GM18868 (cell line): ENCODE data around the gene HMOX2.
A peak's percentile ranks its signal among the peaks of the same experiment; 100 is the strongest.

Source experiments
- ATAC-seq: cut with Tn5 transposase; IDR thresholded peaks from one replicate; pipeline ENCODE4 v1.9.1; 2021; ENCODE audit warnings: mild to moderate bottlenecking, moderate library complexity; ENCODE audit not compliant: unreplicated experiment

HMOX2 gene

DNA sequence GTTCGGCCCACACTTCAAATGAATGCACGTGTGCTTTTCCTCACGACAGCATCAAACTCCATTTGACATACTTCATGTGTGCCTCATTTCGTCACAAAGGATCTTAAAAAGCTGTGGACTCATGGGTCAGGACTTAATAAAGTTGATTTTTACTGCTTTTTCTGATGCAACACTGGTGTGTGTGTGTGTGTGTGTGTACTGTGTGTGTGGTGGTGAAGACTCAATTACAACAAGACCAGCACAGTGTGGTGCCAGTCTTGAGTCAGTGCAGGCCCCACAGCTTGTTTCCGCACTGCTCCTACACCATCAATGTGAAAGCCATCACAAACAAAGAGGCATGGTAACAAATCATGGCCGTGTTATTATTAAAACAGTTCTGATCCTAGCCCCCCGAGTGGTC lies 44.7 kb downstream of the HMOX2 start:
- no peak for ATAC-seq

GRCh38 chr16:4522051-4522581 lies 45.9 kb downstream of the HMOX2 start:
- ATAC-seq, result no peak

DNA sequence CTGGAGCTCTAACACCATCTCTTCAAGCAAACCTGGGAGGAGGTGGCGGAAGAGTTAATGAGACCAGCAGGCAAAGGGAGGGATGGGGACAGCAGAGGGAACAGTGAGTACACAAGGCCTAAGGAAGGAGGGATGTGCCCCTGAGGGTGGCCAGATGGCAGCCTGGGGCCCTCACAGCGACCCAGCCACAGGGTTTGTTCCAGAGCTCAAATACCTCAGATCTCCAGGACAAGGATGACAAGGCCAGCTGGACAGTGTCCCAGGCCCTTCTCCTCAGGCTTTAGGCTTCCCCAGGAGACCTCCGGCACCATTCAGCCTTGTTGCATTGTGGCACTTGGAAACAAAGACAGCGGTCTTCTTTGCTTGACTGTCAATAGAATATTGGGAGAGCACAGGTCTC lies 47.5 kb downstream of the HMOX2 start:
- no peak for ATAC-seq

- ATAC-seq, result no peak
Observed at GRCh38 chr16:4524571-4524970, 48.4 kb downstream of the HMOX2 start.

GRCh38 chr16:4525069-4525468 lies 48.9 kb downstream of the HMOX2 start:
- no peak for ATAC-seq

DNA sequence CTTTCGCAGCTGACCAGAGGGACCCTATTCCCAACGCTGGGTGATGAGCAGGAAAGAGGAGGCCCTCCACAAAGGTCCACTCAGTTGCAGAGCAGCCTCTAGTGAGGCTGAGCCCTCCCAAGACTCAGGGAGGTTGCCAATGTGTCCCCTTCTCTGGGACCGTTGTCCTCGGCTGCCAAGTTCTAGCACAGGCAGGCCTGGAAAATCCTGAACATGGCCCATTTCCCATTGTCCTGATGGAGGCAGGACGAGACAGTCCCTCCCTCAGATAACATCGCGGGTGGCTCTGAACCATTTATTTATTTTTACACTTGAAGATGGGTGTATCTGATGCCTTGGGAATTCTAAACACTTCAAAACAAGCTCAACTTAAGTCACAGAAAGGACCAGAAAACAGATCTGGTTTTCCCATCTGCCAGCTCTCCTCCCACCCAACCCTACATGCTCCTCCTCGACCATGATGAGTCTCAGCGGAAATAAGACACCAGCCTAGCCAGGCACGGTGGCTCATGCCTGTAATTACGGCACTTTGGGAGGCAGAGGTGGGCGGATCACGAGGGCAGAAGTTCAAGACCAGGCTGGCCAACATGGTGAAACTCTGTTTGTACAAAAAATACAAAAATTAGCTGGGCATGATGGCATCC lies 49.6 kb downstream of the HMOX2 start:
- no peak for ATAC-seq

DNA sequence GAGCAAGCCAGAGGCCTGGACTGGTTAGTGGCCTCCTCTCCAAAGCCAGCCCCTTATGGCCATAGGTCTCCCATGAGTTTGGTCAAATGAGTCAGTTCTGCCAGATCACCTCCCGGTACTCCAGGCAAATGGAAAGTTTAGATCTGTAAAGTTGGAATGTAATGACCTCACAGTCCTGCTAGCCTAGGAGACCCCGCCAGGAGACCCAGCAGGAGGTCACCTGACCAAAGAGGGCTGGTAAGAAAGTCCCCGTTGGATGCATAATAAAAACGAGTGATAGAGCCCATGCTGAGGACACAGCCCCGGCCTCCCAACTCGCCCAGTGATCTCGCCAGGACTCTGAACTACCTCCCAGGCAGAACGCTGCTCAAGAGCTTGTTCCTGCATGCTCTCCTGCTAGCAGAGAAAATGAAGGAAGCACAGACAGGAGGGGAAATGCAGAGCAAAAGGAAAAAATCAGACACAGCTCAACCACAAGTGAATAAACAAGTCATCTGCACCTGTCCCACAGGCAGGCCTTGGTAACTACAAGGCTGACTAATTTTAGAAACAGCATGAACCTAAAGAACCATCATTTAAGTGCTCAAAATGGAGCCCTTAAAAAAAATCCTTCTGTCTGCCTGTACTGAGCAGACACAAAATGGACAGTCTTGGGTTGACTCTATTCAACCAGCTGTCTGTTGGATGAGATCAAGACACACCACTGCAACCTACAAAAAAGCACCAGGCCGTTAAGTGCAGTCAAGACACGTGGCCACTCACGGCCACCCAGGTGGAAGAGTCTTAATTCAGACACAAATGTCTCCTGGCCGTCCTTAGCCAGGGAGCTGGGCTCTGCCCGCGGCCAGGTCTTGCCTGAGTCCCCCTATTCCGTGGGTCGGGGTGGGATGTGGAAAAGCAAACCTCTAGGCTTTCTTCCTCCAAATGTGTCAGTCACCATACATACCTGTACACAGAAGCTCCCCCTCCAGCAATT lies 53.2 kb downstream of the HMOX2 start:
- ATAC-seq, result no peak

GRCh38 chr16:4531811-4532210 lies 55.6 kb downstream of the HMOX2 start:
- ATAC-seq, result no peak

- ATAC-seq, result no peak
Observed at GRCh38 chr16:4532238-4532637, 56.0 kb downstream of the HMOX2 start.

- ATAC-seq, result no peak
Observed at GRCh38 chr16:4533490-4533889, 57.3 kb downstream of the HMOX2 start.

DNA sequence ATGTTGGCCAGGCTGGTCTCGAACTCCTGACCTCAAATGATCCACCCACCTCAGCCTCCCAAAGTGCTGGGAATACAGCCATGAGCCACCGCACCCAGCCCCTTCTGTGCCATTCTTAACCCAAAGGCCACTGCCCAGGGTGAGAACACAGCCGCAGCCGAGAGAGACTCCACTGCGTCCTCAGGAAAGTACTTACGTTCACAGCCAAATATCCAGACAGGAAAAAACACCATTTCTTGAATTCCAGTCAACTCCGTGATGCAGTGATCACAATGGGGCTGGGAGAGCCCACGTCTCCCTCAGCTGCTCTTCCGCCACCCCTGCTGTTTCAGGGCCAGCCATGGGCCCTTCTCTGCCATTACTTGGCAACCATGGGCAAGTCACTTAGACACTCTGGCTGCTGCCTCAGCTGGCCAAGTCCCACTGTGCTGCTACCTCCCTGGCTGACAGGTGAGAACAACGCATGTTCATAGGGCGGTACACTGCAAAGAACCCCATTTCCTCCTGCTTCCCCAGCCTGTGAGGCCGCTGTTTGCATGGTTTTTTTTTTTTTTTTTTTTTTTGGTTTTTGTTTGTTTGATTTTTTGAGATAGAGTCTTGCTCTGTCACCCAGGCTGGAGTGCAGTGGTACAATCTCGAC lies 58.1 kb downstream of the HMOX2 start:
- no peak for ATAC-seq

DNA sequence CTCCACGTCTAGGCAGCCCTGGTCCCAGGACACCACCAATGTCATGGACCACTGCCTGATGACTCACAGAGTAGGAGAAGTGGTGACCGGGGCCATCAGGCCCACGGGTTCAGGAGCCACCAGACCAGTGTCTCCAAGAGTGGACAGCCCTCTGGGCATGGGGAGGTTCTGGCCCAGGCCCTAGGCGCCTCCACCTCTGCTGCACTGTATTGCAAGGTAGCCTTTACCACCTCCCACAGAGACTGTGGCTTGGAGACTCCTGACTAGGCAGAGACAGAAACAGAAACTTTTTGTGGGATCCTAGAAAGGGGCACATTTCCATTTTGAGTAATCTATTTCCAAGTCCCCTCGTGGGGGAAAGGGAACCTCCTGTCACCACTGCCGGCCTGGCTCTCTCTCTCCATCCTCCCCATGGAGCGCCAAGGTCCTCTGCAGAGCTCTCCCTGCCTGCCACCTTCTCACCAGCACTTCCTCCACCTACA lies 59.5 kb downstream of the HMOX2 start:
- ATAC-seq, result no peak

- ATAC-seq, result no peak
Observed at GRCh38 chr16:4536391-4537106, 60.4 kb downstream of the HMOX2 start.

- ATAC-seq, result peak; percentile 26
Observed at GRCh38 chr16:4537376-4538343, 61.5 kb downstream of the HMOX2 start.

DNA sequence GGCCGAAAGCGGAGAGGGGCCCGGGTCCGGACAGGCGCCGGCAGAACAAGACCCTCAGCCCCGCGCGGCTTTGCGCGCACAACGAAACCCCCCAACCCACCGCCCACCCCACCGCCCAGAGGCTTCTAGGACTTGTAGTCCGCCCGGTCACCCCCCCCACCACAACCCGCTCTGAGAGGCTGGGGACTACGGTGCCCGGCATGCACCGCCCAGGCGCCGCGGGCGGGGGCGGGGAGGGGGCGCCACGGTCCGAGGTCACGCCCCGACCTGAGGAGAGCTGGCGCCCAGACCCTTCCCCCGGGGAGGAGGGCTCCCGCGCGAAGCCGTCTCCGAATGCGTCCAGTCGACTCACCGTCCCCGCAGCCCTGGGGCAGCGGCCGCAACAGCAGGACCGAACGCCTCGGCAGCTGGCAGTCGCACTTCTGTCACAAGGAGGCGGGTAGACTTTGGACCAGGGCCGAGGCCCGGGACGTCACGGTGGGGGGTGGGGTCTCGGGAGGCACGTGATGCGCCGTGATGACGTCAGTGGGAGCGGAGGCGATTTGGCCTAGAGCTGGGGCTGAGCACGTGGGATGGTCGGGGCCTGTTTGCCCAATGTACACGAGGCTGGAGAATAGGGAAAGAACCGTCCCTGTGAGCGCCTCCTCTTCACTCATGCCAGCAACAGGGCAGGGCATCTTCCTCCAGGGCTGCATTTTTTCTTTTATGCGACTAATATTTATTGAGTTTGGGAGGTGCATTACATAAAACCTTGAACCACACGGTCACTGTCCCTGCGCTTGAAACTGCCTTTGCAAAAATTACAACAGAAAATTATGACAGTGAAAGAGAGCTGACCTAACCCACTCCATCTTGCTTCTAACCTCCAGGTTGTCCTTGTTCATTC lies 62.4 kb downstream of the HMOX2 start, which contains the start of gene CDIP1:
Gene CDIP1, minus strand, starts transcription at position 424 of the 886 bp plus-strand sequence. CDS start 24,643 bp downstream, outside the sequence.
- peak; percentile 84 for ATAC-seq

DNA sequence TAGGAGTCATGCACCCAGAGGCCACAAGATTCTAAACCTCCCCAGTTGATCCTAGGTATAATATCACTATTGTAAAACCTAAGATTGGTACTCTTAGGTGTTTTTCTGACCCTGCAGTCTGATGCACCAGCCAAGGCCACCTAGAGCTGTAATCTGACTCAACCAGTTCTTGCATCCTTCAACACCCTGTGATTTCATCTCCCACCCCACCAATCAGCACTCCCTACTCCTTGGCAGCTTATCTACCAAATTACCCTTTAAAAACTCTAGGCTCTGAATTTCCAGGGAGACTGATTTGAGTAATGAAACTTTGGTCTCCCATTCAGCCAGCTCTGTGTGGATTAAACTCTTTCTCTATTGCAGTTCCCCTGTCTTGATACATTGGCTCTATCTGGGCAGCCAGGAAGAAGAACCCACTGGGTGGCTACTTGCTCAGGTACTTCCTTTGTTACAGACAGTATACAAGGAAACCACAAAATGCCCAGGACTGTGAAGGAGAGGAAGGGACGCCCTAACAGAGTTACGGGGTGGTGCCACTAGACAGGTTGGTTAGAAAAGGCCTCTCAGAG lies 63.6 kb downstream of the HMOX2 start:
- ATAC-seq, result no peak

- ATAC-seq, result no peak
Observed at GRCh38 chr16:4544473-4544872, 68.3 kb downstream of the HMOX2 start.

GRCh38 chr16:4548124-4548523 lies 71.9 kb downstream of the HMOX2 start:
- no peak for ATAC-seq
